ENCODE measurements around the gene PCBD1.

The PCBD1 gene

GRCh38 chr10:70840836-70841235 lies 47.5 kb downstream of the PCBD1 start:
- intact Hi-C loops (cut with DNase I), result no loop called here
- DNase-seq, result no peak

- DNase-seq, result no peak
- intact Hi-C loops (cut with DNase I), result no loop called here
Measured at GRCh38 chr10:70838270-70838805, 50.0 kb downstream of the PCBD1 start.

- intact Hi-C loops (cut with DNase I), result no loop called here
- no peak for DNase-seq
Measured at GRCh38 chr10:70837660-70838059, 50.7 kb downstream of the PCBD1 start.

- intact Hi-C loops (cut with DNase I), result no loop called here
- no peak for DNase-seq
Measured at GRCh38 chr10:70836319-70836718, 52.0 kb downstream of the PCBD1 start.

- intact Hi-C loops (cut with DNase I), result no loop called here
- no peak for DNase-seq
Measured at GRCh38 chr10:70834441-70835151, 53.8 kb downstream of the PCBD1 start.

GRCh38 chr10:70834021-70834420 lies 54.3 kb downstream of the PCBD1 start:
- DNase-seq, result no peak
- intact Hi-C loops (cut with DNase I), result no loop called here

GRCh38 chr10:70833601-70834000 lies 54.8 kb downstream of the PCBD1 start:
- no peak for DNase-seq
- intact Hi-C loops (cut with DNase I), result no loop called here

Data from posterior cingulate gyrus (tissue), 11 donors.